Omental fat pad (tissue), 4 donors: Measurements from ENCODE around the gene DOCK9. TPM values are rescaled to one million over a fixed set of nuclear protein-coding genes. Genes with fewer than 3 reads are reported as not detected.

ENCODE experiments used
- ATAC-seq: fragments of 150-250 bp; one replicate; pipeline ENCODE4 v1.9.1; 2016; ENCODE audit warnings: mild to moderate bottlenecking, moderate library complexity; ENCODE audit not compliant: low FRiP score
- DNase-seq: peaks from one replicate; pipeline ENCODE4 v3.0.0-alpha.2; 2019; ENCODE audit warnings: low spot score
- total RNA-seq, 4 donors: library from RNA; depleted of rRNA; stranded (reverse); fragments of >200 nt; gene quantifications; one replicate each; pipeline ENCODE4 v1.1.0, GENCODE V29; 2016
- TF ChIP-seq, protein P1 (sequence below), 3 donors: fragments of 450-650 bp; IDR thresholded peaks; one replicate each; pipeline ENCODE4 v1.5.1; 2016 to 2017; ENCODE audit warnings: antibody characterized with exemption in 3 of 3, mild to moderate bottlenecking in 3 of 3, moderate library complexity in 2 of 3

Gene DOCK9
- total RNA-seq, 4 donors from 2014 or later: 94.4 to 364 (median 145) TPM

GRCh38 chr13:98927951-98928927 is 49.6 kb downstream of the DOCK9 start:
- DNase-seq (no peak), ATAC-seq (peak; percentile 76)
- TF ChIP-seq, protein P1, sequence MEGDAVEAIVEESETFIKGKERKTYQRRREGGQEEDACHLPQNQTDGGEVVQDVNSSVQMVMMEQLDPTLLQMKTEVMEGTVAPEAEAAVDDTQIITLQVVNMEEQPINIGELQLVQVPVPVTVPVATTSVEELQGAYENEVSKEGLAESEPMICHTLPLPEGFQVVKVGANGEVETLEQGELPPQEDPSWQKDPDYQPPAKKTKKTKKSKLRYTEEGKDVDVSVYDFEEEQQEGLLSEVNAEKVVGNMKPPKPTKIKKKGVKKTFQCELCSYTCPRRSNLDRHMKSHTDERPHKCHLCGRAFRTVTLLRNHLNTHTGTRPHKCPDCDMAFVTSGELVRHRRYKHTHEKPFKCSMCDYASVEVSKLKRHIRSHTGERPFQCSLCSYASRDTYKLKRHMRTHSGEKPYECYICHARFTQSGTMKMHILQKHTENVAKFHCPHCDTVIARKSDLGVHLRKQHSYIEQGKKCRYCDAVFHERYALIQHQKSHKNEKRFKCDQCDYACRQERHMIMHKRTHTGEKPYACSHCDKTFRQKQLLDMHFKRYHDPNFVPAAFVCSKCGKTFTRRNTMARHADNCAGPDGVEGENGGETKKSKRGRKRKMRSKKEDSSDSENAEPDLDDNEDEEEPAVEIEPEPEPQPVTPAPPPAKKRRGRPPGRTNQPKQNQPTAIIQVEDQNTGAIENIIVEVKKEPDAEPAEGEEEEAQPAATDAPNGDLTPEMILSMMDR (IDR thresholded peaks at IDR 0.05): no peak

- no peak for ATAC-seq
- DNase-seq: no peak
- TF ChIP-seq, protein P1 (IDR thresholded peaks at IDR 0.05): no peak
Observed at GRCh38 chr13:98925949-98926348, 51.9 kb downstream of the DOCK9 start.

GRCh38 chr13:98923641-98924397 is 54.0 kb downstream of the DOCK9 start:
- ATAC-seq (no peak), DNase-seq (no peak)
- TF ChIP-seq, protein P1 (IDR thresholded peaks at IDR 0.05): no peak

DNA sequence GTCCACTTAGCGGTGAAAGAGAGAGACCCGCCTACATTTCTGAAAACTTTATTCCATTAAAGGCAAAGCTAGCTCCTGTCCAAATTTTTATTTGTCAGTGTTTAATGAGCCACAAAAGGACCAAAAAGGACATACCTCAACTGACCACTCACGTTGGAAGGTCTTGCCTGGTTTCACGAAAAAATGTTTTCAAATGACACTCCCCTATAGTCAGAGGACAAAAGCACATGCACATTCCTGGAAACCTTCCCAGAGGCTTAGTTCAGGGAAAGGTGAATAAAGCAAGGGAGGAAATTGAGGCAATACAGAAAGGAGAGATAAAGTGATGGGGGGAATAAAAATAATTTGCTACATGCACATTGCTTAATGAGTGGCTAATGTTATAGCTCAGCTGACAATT is 55.6 kb downstream of the DOCK9 start:
- DNase-seq: no peak
- TF ChIP-seq, protein P1 (IDR thresholded peaks at IDR 0.05): no peak
- ATAC-seq: no peak

GRCh38 chr13:98921786-98922185 is 56.1 kb downstream of the DOCK9 start:
- DNase-seq: no peak
- no peak for ATAC-seq
- TF ChIP-seq, protein P1 (IDR thresholded peaks at IDR 0.05): no peak

GRCh38 chr13:98921015-98921580 is 56.8 kb downstream of the DOCK9 start:
- ATAC-seq: no peak
- TF ChIP-seq, protein P1 (IDR thresholded peaks at IDR 0.05): no peak
- DNase-seq: no peak
